ENCODE data around the gene EPHB2. TPM values are rescaled to one million over a fixed set of nuclear protein-coding genes. Genes with fewer than 3 reads are reported as not detected.

EPHB2 gene
- total and polyA plus RNA-seq, 2 donors (not counting 1 experiment from before 2014, with no cell fraction given) = 0.07 to 0.39 TPM

DNA sequence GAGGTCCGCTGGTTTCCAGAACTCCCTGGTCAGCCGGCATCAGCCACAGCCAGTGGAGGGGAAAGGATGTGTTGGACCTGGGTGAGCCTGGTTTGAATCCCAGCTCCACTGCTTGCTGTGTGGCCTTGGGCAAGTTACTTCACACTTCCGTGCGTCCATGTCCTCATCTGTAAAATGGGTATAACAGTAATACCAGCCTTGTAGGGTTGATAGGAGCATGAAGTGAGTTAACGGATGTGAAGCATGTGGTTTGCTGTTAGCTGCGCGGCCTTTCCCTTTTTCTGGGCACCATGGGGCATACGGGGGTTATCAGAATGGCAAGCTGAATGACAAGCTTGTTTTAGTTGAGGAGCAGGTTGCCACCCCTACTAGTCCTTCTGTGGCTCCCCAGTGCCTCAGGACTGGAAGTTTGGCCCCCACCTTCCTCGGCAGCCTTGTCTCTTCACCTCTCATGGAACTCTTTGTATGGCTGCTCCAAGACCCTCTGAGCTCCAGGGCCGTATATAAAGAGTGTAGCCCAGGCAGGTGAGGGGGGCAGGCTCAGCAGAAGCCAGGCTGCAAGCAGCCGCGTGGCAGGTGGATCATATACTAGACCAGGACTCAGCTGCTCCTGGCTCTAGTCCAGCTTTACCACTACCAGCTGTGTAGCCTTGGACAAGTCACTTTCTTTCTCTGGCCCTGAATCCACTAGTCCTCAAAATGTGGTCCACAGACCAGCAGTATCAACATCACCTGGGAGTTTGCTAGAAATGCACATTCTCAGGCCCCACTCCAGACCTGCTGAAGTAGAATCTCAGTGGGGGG lies 166.7 kb downstream of the EPHB2 start:
- ChIA-PET CTCF (no interaction called here), POLR2A (no interaction called here)
- WGBS (ENCODE audit: insufficient coverage) = 92% methylated on average over 11 of the region's 12 CpGs
- H3K27ac Mint-ChIP-seq = no peak overlapping the region
- intact Hi-C loops (cut with micrococcal nuclease) = no loop called here
- no peak for TF ChIP-seq EZH2 (IDR thresholded peaks at IDR 0.05; ENCODE audit: borderline replicate concordance, insufficient read depth, low read depth, low read length, poor library complexity, severe bottlenecking)
- TF ChIP-seq, protein P1, sequence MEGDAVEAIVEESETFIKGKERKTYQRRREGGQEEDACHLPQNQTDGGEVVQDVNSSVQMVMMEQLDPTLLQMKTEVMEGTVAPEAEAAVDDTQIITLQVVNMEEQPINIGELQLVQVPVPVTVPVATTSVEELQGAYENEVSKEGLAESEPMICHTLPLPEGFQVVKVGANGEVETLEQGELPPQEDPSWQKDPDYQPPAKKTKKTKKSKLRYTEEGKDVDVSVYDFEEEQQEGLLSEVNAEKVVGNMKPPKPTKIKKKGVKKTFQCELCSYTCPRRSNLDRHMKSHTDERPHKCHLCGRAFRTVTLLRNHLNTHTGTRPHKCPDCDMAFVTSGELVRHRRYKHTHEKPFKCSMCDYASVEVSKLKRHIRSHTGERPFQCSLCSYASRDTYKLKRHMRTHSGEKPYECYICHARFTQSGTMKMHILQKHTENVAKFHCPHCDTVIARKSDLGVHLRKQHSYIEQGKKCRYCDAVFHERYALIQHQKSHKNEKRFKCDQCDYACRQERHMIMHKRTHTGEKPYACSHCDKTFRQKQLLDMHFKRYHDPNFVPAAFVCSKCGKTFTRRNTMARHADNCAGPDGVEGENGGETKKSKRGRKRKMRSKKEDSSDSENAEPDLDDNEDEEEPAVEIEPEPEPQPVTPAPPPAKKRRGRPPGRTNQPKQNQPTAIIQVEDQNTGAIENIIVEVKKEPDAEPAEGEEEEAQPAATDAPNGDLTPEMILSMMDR (IDR thresholded peaks at IDR 0.05) = no peak
- Histone ChIP-seq H2AFZ (ENCODE audit: insufficient read depth, low read depth, low read length, poor library complexity, severe bottlenecking) (no peak overlapping the region), H3K27ac (ENCODE audit: low read length in 2 of 2) (no peak overlapping the region), H3K4me1 (ENCODE audit: control insufficient read depth in 2 of 2, insufficient read depth in 2 of 2, low read length in 2 of 2) (no peaks in the 10 kb centered on the region), H3K36me3 (replicated peaks in 1 of 2; ENCODE audit: control extremely low read depth in 1 of 2, control insufficient read depth in 1 of 2, extremely low read depth in 1 of 2, insufficient read depth in 2 of 2, low read length in 1 of 2) (no peaks in the 10 kb centered on the region), H3K4me3 (ENCODE audit: control extremely low read depth in 1 of 5, extremely low read depth in 1 of 5, insufficient read depth in 1 of 5, low read depth in 2 of 5, low read length in 4 of 5) (no peak overlapping the region), H3K79me2 (ENCODE audit: control insufficient read depth, insufficient read depth, low read length) (no peaks in the 10 kb centered on the region), H3K9ac (ENCODE audit: low read length) (no peak overlapping the region), H4K20me1 (ENCODE audit: control insufficient read depth, insufficient read depth, low read length, poor library complexity, severe bottlenecking) (no peaks in the 10 kb centered on the region), H3K9me3 (ENCODE audit: control extremely low read depth in 1 of 3, control insufficient read depth in 2 of 3, insufficient read depth in 1 of 3, low read length in 2 of 3) (no peaks in the 10 kb centered on the region), H3K4me2 (replicated peaks; ENCODE audit: low read depth, low read length, poor library complexity, severe bottlenecking) (no peak overlapping the region), H3K27me3 (replicated peaks in 1 of 4; ENCODE audit: control extremely low read depth in 1 of 4, control insufficient read depth in 3 of 4, insufficient read depth in 4 of 4, low read length in 3 of 4) (no peaks in the 10 kb centered on the region)
- DNase-seq (no peak), ATAC-seq (ENCODE audit: low read depth) (no peak)
- peaks cover 6% of the 10 kb centered on the region for H3K27me3 Mint-ChIP-seq
- no peaks in the 10 kb centered on the region for H3K9me3 Mint-ChIP-seq (ENCODE audit: insufficient read depth)
- no peak overlapping the region for H3K4me3 Mint-ChIP-seq
- no peaks in the 10 kb centered on the region for H3K4me1 Mint-ChIP-seq

DNA sequence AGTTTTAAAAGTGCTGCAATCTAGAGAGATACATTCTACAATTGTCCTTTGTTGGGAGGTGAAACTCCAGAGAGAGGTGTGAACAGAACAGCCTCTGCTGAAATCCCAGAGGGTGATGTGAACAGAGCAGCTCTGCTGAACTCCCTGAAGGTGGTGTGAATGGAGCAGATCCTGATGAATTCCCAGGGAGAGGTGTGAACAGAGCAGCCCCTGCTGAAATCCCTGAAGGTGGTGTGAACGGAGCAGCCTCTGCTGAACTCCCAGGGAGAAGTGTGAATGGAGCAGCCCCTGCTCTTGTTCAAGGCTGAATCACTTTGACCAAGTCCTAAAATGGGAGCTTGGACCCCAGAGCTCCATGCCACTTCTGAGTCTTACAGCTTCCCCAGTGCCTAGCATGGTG lies 167.3 kb downstream of the EPHB2 start:
- Histone ChIP-seq H3K4me2 (replicated peaks; ENCODE audit: low read depth, low read length, poor library complexity, severe bottlenecking) (no peak overlapping the region), H3K4me1 (ENCODE audit: control insufficient read depth in 2 of 2, insufficient read depth in 2 of 2, low read length in 2 of 2) (no peaks in the 10 kb centered on the region), H4K20me1 (ENCODE audit: control insufficient read depth, insufficient read depth, low read length, poor library complexity, severe bottlenecking) (no peaks in the 10 kb centered on the region), H2AFZ (ENCODE audit: insufficient read depth, low read depth, low read length, poor library complexity, severe bottlenecking) (no peak overlapping the region), H3K79me2 (ENCODE audit: control insufficient read depth, insufficient read depth, low read length) (no peaks in the 10 kb centered on the region), H3K27ac (ENCODE audit: low read length in 2 of 2) (no peak overlapping the region), H3K9me3 (ENCODE audit: control extremely low read depth in 1 of 3, control insufficient read depth in 2 of 3, insufficient read depth in 1 of 3, low read length in 2 of 3) (no peaks in the 10 kb centered on the region), H3K9ac (ENCODE audit: low read length) (no peak overlapping the region), H3K36me3 (replicated peaks in 1 of 2; ENCODE audit: control extremely low read depth in 1 of 2, control insufficient read depth in 1 of 2, extremely low read depth in 1 of 2, insufficient read depth in 2 of 2, low read length in 1 of 2) (no peaks in the 10 kb centered on the region), H3K27me3 (replicated peaks in 1 of 4; ENCODE audit: control extremely low read depth in 1 of 4, control insufficient read depth in 3 of 4, insufficient read depth in 4 of 4, low read length in 3 of 4) (no peaks in the 10 kb centered on the region), H3K4me3 (ENCODE audit: control extremely low read depth in 1 of 5, extremely low read depth in 1 of 5, insufficient read depth in 1 of 5, low read depth in 2 of 5, low read length in 4 of 5) (no peak overlapping the region)
- Mint-ChIP-seq H3K27me3 (peaks cover 5% of the 10 kb centered on the region), H3K9me3 (ENCODE audit: insufficient read depth) (no peaks in the 10 kb centered on the region), H3K4me1 (no peaks in the 10 kb centered on the region), H3K27ac (no peak overlapping the region), H3K4me3 (no peak overlapping the region)
- intact Hi-C loops (cut with micrococcal nuclease) = no loop called here
- 82% methylated on average over 1 of the region's 1 CpG for WGBS (ENCODE audit: insufficient coverage)
- POLR2A ChIA-PET = no interaction called here
- CTCF ChIA-PET = no interaction called here
- no peak for ATAC-seq (ENCODE audit: low read depth)
- no peak for DNase-seq
- TF ChIP-seq, protein P1 (IDR thresholded peaks at IDR 0.05) = no peak
- no peak for TF ChIP-seq EZH2 (IDR thresholded peaks at IDR 0.05; ENCODE audit: borderline replicate concordance, insufficient read depth, low read depth, low read length, poor library complexity, severe bottlenecking)

All from B cell (primary cell).